KMS-11 (cell line): ENCODE data around the gene RANBP3L.
"Not testable (repeated sequence)": the region's sequence is repeated elsewhere in the genome, so short reads cannot be mapped to it uniquely, and the experiment has no call there.

Source experiments
- H2AFZ ChIP-seq: fragments of 200-600 bp; sonication (generic); 2 replicates; pipeline ENCODE4 v1.6.1; 2016; ENCODE audit warnings: antibody characterized with exemption, mixed run types, low read depth
- H3K27ac ChIP-seq: fragments of 200-600 bp; sonication (generic); 2 replicates; pipeline ENCODE4 v1.6.1; 2016; ENCODE audit warnings: mild to moderate bottlenecking, mixed run types
- H3K27me3 ChIP-seq: fragments of 200-600 bp; sonication (generic); 2 replicates; pipeline ENCODE4 v1.6.1; 2017; ENCODE audit warnings: mild to moderate bottlenecking, low read depth, mixed run types, moderate library complexity; ENCODE audit not compliant: insufficient read depth
- H3K36me3 ChIP-seq: fragments of 200-600 bp; sonication (generic); 2 replicates; pipeline ENCODE4 v1.6.1; 2017; ENCODE audit warnings: mild to moderate bottlenecking, mixed run types; ENCODE audit not compliant: insufficient read depth
- H3K4me1 ChIP-seq: fragments of 200-600 bp; sonication (generic); 2 replicates; pipeline ENCODE4 v1.6.1; 2016; ENCODE audit warnings: mild to moderate bottlenecking, low read depth, mixed run types; ENCODE audit not compliant: poor library complexity, severe bottlenecking
- H3K4me2 ChIP-seq: fragments of 200-600 bp; sonication (generic); 2 replicates; pipeline ENCODE4 v1.7.0; 2016; ENCODE audit warnings: mild to moderate bottlenecking, mixed run types
- H3K4me3 ChIP-seq: fragments of 200-600 bp; sonication (generic); IDR thresholded peaks from 2 replicates; pipeline ENCODE4 v1.6.1; 2017; ENCODE audit warnings: low read depth, low read length, mixed read lengths; ENCODE audit not compliant: insufficient read depth
- H3K79me2 ChIP-seq: fragments of 200-600 bp; sonication (generic); 2 replicates; pipeline ENCODE4 v1.6.1; 2016; ENCODE audit warnings: low read depth, mixed run types; ENCODE audit not compliant: insufficient read depth
- H3K9ac ChIP-seq: fragments of 200-600 bp; sonication (generic); 2 replicates; pipeline ENCODE4 v1.6.1; 2016; ENCODE audit warnings: mild to moderate bottlenecking, mixed run types
- H4K20me1 ChIP-seq: fragments of 200-600 bp; sonication (generic); 2 replicates; pipeline ENCODE4 v1.6.1; 2016; ENCODE audit warnings: mild to moderate bottlenecking, mixed run types; ENCODE audit not compliant: insufficient read depth
- TF ChIP-seq, protein P1 (sequence below): fragments of 200-600 bp; sonication (generic); conservative IDR thresholded peaks from 2 replicates; pipeline ENCODE4 v1.6.1; 2017; ENCODE audit warnings: low read depth, mild to moderate bottlenecking, antibody characterized with exemption, low read length, moderate library complexity, mixed read lengths

The RANBP3L gene

DNA sequence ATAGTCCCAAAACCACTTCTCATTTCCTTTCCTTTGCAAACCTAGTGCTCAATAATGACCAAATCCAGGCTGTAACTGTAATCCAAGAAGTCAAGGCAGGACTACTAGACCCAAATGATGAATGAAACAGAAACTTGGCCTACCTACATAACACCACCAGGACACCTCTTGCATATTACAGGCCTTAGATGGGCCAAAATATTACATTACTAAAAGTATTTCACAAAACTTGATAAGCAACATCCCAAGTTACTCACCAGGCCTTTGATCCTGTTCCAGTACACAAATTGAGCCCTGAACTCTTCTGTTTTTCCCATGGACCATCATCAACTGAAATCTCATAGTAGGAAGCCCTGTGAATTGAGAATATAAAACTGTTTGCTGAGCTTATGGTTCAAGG lies 94.8 kb downstream of the RANBP3L start:
- H3K27ac ChIP-seq = no peak overlapping the region
- no peaks in the 10 kb centered on the region for H3K27me3 ChIP-seq
- no peak overlapping the region for H3K4me2 ChIP-seq
- H3K79me2 ChIP-seq = no peaks in the 10 kb centered on the region
- no peak overlapping the region for H3K4me3 ChIP-seq
- no peak overlapping the region for H2AFZ ChIP-seq
- H4K20me1 ChIP-seq = no peaks in the 10 kb centered on the region
- H3K4me1 ChIP-seq = no peaks in the 10 kb centered on the region
- H3K9ac ChIP-seq = no peak overlapping the region
- no peaks in the 10 kb centered on the region for H3K36me3 ChIP-seq
- TF ChIP-seq, protein P1, sequence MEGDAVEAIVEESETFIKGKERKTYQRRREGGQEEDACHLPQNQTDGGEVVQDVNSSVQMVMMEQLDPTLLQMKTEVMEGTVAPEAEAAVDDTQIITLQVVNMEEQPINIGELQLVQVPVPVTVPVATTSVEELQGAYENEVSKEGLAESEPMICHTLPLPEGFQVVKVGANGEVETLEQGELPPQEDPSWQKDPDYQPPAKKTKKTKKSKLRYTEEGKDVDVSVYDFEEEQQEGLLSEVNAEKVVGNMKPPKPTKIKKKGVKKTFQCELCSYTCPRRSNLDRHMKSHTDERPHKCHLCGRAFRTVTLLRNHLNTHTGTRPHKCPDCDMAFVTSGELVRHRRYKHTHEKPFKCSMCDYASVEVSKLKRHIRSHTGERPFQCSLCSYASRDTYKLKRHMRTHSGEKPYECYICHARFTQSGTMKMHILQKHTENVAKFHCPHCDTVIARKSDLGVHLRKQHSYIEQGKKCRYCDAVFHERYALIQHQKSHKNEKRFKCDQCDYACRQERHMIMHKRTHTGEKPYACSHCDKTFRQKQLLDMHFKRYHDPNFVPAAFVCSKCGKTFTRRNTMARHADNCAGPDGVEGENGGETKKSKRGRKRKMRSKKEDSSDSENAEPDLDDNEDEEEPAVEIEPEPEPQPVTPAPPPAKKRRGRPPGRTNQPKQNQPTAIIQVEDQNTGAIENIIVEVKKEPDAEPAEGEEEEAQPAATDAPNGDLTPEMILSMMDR = no peak

DNA sequence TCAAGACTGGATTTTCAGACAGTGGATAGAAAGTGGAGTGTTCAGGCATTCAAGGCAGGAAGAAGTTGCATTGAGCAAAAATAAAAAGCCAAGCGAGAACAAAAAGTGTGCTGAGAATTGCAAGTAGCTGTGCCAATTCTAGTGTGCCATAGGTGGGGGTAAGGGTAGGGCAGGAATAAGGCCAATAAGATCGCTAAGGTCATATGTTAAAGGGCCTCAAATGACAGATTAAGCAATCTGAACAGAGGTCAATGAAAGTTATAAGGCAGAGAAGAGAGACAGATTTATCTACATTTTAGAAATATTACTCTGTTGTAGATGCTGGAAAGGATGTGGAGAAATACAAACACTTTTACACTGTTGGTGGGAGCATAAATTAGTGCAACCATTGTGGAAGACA lies 96.4 kb downstream of the RANBP3L start:
- no peak overlapping the region for H3K4me3 ChIP-seq

DNA sequence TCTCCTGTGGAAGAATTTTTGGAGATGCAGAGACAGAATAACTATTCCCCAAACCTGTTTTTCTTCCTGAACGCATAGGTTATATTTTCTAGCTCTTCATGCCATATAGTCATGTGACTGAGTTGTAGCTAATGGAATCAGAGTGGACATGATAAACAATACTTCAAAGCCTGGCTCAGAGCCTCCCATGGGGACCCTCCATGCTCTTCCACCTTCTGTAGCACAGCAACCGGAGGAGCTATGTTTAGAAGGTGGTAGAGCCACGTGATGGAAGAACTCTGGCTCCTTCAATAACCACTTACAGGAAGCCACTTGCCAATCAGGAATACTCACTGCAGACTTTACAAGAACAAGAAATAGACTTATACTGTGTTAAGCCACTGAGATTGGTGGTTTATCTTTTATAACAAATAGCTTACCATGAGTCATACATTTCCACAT lies 99.2 kb downstream of the RANBP3L start:
- H3K36me3 ChIP-seq = no peaks in the 10 kb centered on the region
- H3K4me1 ChIP-seq = no peaks in the 10 kb centered on the region
- no peaks in the 10 kb centered on the region for H4K20me1 ChIP-seq
- no peaks in the 10 kb centered on the region for H3K27me3 ChIP-seq
- no peak overlapping the region for H3K9ac ChIP-seq
- no peaks in the 10 kb centered on the region for H3K79me2 ChIP-seq
- H3K4me2 ChIP-seq = no peak overlapping the region
- H2AFZ ChIP-seq = no peak overlapping the region
- TF ChIP-seq, protein P1 = no peak
- H3K4me3 ChIP-seq = no peak overlapping the region
- H3K27ac ChIP-seq = no peak overlapping the region

More for the DNA sequence above, 96.4 kb downstream of the RANBP3L start:
- Histone ChIP-seq H4K20me1 (no peaks in the 10 kb centered on the region), H2AFZ (no peak overlapping the region), H3K4me1 (no peaks in the 10 kb centered on the region), H3K9ac (no peak overlapping the region), H3K4me2 (no peak overlapping the region), H3K27me3 (no peaks in the 10 kb centered on the region), H3K79me2 (no peaks in the 10 kb centered on the region), H3K36me3 (no peaks in the 10 kb centered on the region), H3K27ac (no peak overlapping the region)
- TF ChIP-seq, protein P1 = no peak

DNA sequence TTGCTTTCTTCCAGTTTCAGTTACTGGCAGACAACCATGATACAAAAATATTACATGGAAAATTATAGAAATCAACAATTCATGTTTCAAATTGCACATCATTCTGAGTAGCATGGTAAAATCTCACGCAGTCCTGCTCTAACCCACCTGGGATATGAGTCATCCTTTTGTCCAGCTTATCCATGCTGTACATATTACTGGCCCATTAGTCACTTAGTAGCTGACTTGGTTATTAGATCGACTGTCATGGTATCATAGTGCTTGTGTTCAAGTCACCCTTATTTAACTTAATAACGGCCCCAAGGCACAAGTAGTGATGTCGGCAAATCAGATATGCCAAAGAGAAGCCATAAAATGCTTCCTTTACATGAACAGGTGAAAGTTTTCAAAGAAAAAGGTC lies 101.2 kb downstream of the RANBP3L start:
- Histone ChIP-seq H3K36me3 (no peaks in the 10 kb centered on the region), H3K27me3 (no peaks in the 10 kb centered on the region), H4K20me1 (no peaks in the 10 kb centered on the region), H3K79me2 (no peaks in the 10 kb centered on the region), H3K4me2 (no peak overlapping the region), H3K27ac (no peak overlapping the region), H3K4me1 (no peaks in the 10 kb centered on the region), H2AFZ (no peak overlapping the region), H3K4me3 (no peak overlapping the region), H3K9ac (no peak overlapping the region)
- TF ChIP-seq, protein P1 = no peak

DNA sequence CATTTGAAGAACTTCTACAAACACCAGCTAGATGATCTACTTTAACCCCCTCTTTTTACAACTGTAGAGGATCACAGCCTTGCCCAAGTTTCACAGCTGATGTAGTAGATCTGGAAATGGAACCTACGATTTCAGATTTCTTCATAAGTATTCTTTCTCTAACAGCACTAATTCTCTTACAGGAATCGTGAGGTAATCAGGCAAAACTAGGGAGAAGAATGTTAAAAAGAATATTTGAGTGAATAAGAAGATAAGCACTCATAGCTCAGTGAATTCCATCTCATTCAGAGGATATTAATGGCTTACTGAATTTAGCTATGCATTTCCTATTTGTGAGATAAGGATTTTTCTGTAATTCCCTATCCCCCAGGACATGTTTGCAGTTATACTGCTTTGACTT lies 102.1 kb downstream of the RANBP3L start:
- H3K4me2 ChIP-seq = no peak overlapping the region
- no peaks in the 10 kb centered on the region for H3K27me3 ChIP-seq
- H3K4me1 ChIP-seq = no peaks in the 10 kb centered on the region
- TF ChIP-seq, protein P1 = no peak
- no peaks in the 10 kb centered on the region for H3K79me2 ChIP-seq
- no peak overlapping the region for H2AFZ ChIP-seq
- H3K4me3 ChIP-seq = no peak overlapping the region
- no peaks in the 10 kb centered on the region for H3K36me3 ChIP-seq
- no peaks in the 10 kb centered on the region for H4K20me1 ChIP-seq
- no peak overlapping the region for H3K27ac ChIP-seq
- H3K9ac ChIP-seq = no peak overlapping the region

DNA sequence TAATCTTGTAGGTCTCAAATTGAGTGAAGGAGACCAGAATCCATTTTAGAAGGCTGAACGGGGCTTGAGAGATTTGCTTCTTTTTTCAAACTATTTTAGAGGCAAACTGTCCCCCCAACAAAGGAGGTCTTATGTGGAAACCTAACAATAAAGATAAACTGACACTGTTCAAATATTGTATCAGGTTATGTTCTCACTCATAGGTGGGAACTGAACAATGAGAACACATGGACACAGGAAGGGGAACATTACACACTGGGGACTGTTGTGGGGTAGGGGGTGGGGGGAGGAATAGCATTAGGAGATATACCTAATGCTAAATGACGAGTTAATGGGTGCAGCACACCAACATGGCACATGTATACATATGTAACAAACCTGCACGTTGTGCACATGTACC lies 102.9 kb downstream of the RANBP3L start:
- not testable (repeated sequence) for H3K4me3 ChIP-seq, H3K4me1 ChIP-seq, H3K9ac ChIP-seq, H3K36me3 ChIP-seq, H3K27ac ChIP-seq, H2AFZ ChIP-seq, H4K20me1 ChIP-seq, H3K4me2 ChIP-seq, H3K27me3 ChIP-seq, H3K79me2 ChIP-seq
